GM19099 (cell line): ENCODE measurements around the gene SUN5.

Experiments
- POLR2A ChIP-seq: IDR thresholded peaks from 3 replicates; pipeline ENCODE4 v1.6.1; 2011; ENCODE audit warnings: low read depth; ENCODE audit not compliant: insufficient read length; ENCODE audit errors: extremely low read depth

Gene SUN5

GRCh38 chr20:32968478-32969241 lies 35.6 kb downstream of the SUN5 start:
- no peak for TF ChIP-seq POLR2A

GRCh38 chr20:32967961-32968457 lies 36.2 kb downstream of the SUN5 start:
- no peak for TF ChIP-seq POLR2A

DNA sequence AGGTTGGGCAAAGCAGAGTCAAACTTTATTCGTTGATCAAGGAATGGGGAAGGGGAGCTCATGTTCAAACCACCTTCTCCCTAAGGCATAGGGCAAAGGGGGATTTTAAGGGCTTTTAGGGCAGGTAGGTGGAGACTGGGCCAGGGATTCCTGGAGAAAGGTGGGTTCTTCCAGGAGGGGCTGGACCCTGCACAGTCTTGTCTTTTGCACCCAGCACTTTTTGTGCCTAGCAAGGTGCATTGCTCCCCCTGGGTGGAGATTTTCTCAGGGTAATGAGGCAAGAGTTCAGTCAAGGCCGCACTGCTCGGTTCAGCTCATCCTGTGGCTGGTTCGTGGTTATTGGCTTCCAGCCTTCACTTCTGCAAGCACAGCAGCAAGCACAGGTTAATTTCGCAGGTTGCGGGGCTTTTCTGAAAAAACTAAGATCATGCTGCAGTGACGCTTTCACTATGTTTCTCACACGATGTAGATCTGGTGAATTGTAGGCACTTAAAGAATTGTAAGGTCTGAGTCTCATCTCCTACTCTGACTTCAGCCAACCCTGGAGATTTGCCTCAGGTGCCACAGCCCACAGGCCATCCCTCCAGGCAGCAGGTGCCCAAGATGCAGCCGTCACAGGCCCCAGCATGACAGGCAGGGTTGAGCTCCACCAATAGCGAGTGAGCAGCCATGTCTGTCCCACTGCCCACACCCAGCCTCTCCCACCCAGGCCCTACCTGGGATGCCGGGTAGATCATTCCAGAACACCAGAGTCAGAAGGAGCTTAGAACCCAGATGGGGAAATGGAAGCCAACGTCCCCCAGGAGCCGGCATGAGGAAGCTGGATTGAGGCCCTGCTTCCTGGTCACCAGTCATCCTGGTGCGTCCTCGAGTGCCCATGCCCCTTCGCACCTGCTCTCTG lies 37.1 kb downstream of the SUN5 start:
- TF ChIP-seq POLR2A: no peak

DNA sequence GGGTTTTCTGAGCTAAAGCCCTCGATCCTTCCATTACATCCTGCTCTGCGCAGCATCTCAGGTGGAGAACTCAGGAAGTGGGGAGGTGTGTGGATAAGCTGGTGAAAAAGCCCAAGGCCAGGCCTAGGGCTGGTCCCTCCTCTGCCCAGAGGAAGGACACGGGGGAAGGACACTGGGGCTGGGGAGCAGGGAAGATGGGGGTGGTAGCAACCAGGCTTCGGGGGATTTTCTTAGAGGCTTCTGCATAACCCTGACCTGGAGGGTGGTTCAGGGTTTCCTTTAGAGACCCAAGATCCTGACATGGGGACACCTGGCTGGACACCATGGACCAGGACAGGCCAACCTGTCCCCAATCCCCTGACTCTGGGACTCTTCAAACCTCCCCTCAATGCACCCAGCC lies 37.9 kb downstream of the SUN5 start:
- TF ChIP-seq POLR2A: no peak

GRCh38 chr20:32965581-32966373 lies 38.5 kb downstream of the SUN5 start:
- no peak for TF ChIP-seq POLR2A

GRCh38 chr20:32965115-32965514 lies 39.1 kb downstream of the SUN5 start:
- TF ChIP-seq POLR2A: no peak

DNA sequence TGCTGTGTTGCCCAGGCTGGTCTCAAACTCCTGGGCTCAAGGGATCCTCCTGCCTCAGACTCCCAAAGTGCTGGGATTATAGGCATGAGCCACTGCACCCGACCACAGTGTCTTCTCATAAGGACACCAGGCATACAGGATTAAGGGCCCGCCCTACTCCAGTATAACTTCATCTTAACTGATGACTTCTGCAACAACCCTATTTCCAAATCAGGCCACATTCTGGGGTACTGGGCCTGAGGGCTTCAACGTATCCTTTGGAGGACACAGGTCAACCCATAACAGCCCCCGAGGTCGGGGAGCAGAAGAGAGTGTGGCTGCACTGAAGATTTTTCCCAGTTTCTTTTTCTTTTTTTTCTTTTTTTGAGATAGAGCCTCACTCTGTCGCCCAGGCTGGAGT lies 39.7 kb downstream of the SUN5 start:
- no peak for TF ChIP-seq POLR2A

DNA sequence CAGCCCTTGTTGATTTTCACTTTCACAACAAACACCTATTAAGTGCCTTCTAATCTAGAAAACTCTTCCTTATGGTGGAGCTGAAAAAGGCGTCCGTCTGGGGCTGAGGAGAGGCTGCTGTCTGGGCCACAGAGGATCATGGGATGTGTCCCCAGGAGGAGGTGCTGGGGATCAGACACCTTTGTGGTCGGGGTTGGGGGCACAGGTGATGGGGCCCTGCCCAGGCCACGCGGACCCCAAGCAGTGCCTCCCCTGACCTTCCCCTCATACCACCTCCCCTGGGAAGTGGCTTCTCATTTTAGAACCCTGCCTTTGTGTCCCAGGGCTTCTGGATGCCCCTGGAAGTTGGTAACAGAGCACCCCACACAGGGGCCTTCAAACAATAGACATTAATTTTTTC lies 41.1 kb downstream of the SUN5 start:
- TF ChIP-seq POLR2A: no peak

DNA sequence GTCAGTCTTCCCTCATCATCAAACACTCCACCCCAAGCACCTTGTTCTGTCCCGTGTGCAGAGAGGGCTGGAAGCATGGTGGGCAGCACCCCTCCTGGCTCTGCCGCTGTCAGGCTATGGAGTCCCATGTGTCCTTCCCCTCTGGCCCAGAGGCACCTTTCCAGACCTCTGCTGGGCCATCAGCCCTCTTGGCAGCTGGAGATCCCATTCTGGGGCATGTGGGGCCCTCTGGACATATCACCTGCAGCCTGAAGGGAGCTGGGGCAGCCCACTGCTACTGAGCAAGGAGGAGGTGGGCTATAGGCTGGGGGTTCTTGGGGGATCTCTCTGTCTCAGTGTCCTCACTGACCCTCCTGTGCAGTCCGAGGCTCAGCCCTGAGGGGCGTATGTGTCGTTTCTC lies 42.2 kb downstream of the SUN5 start:
- TF ChIP-seq POLR2A: no peak

DNA sequence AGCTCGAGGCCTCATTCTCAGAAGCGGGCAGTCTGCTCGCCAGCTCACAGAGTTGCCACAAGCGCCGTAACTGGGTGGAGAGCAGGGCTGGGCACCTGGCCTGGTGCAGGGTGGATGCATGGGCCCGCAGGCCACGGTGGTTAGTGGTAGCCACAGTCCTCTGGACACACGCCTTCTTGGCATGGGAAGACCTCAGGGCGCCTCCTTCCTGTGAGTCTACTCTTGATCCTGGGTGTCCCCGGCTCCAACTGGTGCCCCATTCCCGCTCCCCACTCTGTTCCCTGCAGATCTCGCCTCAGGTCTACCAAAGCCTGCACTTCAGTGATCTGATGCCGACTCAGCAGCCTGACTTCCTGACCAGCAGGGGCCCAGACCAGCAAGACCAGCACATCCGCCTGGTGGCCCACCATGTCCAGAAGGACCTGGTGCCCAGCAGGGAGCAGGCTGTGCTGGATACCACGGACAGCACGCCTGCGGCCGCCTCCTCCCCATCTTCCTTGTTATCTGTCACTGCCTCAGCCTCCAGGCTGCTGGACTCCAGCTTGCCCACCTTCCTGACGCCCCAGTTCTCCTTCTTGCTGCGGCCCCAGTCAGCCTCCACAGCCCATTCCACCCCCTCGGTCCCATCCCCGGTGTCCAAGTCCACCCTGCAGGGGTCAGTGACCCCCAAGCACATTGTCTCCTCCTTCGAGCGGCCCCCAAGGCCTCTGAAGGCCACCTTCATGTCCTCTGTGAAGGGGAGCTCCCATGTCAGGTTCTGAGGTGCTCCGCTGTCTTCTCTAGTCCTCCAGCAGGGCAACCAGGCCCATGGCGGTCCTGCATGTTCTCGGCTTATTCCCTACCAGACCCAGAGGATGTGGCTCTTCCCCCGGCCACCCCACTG lies 43.1 kb downstream of the SUN5 start:
- no peak for TF ChIP-seq POLR2A

DNA sequence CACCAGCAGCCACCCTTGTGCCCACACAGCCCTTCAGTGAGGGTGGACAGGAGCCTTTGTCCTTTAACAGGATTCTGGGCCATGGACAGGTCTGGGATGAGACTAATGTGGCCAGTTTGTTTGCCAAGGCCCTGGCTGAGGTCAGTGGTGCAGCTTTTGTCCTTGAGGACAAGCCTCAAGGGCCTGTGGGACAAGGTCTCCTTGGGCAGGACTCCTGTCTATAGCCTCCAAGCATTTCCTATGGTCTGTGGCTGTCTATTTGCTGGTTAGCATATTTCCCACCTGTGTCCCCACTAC lies 44.1 kb downstream of the SUN5 start:
- TF ChIP-seq POLR2A: no peak

GRCh38 chr20:32959351-32960221 lies 44.6 kb downstream of the SUN5 start:
- TF ChIP-seq POLR2A: no peak

GRCh38 chr20:32958574-32958973 lies 45.7 kb downstream of the SUN5 start:
- no peak for TF ChIP-seq POLR2A
